H9 (cell line): Measurements from ENCODE around the gene ABCA3. TPM values are rescaled to one million over a fixed set of nuclear protein-coding genes. Genes with fewer than 3 reads are reported as not detected.
A peak's percentile ranks its signal among the peaks of the same experiment; 100 is the strongest.
"Not testable (repeated sequence)": the region's sequence is repeated elsewhere in the genome, so short reads cannot be mapped to it uniquely, and the experiment has no call there.

Experiments
- DNase-seq: peaks from one replicate; pipeline ENCODE4 v3.0.0-alpha.2; 2017
- H2AFZ ChIP-seq: one replicate; pipeline ENCODE4 v1.6.1; 2013; ENCODE audit warnings: mild to moderate bottlenecking, low read length, control low read depth, moderate library complexity
- H2AK5ac ChIP-seq: 2 replicates; pipeline ENCODE4 v1.6.1; 2013; ENCODE audit warnings: low read length, control low read depth, mixed read lengths; ENCODE audit not compliant: insufficient read length
- H2BK120ac ChIP-seq: one replicate; pipeline ENCODE4 v1.6.1; 2013; ENCODE audit warnings: low read depth, mild to moderate bottlenecking, low read length, control low read depth, inconsistent platforms; ENCODE audit not compliant: poor library complexity, severe bottlenecking
- H2BK12ac ChIP-seq: 2 replicates; pipeline ENCODE4 v1.6.1; 2013; ENCODE audit warnings: low read length, control low read depth, mixed read lengths, low read depth; ENCODE audit not compliant: insufficient read length
- H2BK15ac ChIP-seq: 2 replicates; pipeline ENCODE4 v1.6.1; 2013; ENCODE audit warnings: low read depth, low read length, control low read depth
- H2BK20ac ChIP-seq: one replicate; pipeline ENCODE4 v1.6.1; 2013; ENCODE audit warnings: low read depth, mild to moderate bottlenecking, low read length, control low read depth, inconsistent platforms; ENCODE audit not compliant: poor library complexity, severe bottlenecking
- H2BK5ac ChIP-seq: 2 replicates; pipeline ENCODE4 v1.6.1; 2013; ENCODE audit warnings: low read length, control low read depth, mixed read lengths; ENCODE audit not compliant: insufficient read length
- H3K14ac ChIP-seq: 2 replicates; pipeline ENCODE4 v1.6.1; 2013; ENCODE audit warnings: low read length, control low read depth; ENCODE audit not compliant: insufficient read depth
- H3K18ac ChIP-seq: 2 replicates; pipeline ENCODE4 v1.6.1; 2013; ENCODE audit warnings: low read depth, mild to moderate bottlenecking, mixed read lengths, low read length, control low read depth; ENCODE audit not compliant: insufficient read length
- H3K23ac ChIP-seq: 2 replicates; pipeline ENCODE4 v1.6.1; 2013; ENCODE audit warnings: low read length, control low read depth, mixed read lengths, low read depth; ENCODE audit not compliant: insufficient read length
- H3K23me2 ChIP-seq: 2 replicates; pipeline ENCODE4 v1.6.1; 2013; ENCODE audit warnings: low read depth, mild to moderate bottlenecking, mixed read lengths, low read length, control low read depth; ENCODE audit not compliant: insufficient read length, poor library complexity, severe bottlenecking
- H3K27ac ChIP-seq: 2 replicates; pipeline ENCODE4 v1.5.1; 2013; ENCODE audit warnings: low read length, control low read depth, mixed read lengths, low read depth; ENCODE audit not compliant: insufficient read length
- H3K27me3 ChIP-seq: 2 replicates; pipeline ENCODE4 v1.6.1; 2013; ENCODE audit warnings: low read length, control low read depth, inconsistent platforms; ENCODE audit not compliant: insufficient read depth
- H3K4ac ChIP-seq: 2 replicates; pipeline ENCODE4 v1.6.1; 2013; ENCODE audit warnings: low read depth, mild to moderate bottlenecking, control low read depth, inconsistent platforms, low read length, moderate library complexity
- H3K4me1 ChIP-seq: 2 replicates; pipeline ENCODE4 v1.6.1; 2013; ENCODE audit warnings: low read length, control low read depth, inconsistent platforms; ENCODE audit not compliant: insufficient read depth
- H3K4me2 ChIP-seq: 2 replicates; pipeline ENCODE4 v1.6.1; 2013; ENCODE audit warnings: low read length, control low read depth, mixed read lengths; ENCODE audit not compliant: insufficient read length, insufficient read depth
- H3K56ac ChIP-seq: 2 replicates; pipeline ENCODE4 v1.6.1; 2013; ENCODE audit warnings: low read depth, mild to moderate bottlenecking, mixed read lengths, low read length, control low read depth; ENCODE audit not compliant: insufficient read length
- H3K79me1 ChIP-seq: 2 replicates; pipeline ENCODE4 v1.6.1; 2013; ENCODE audit warnings: low read depth, mild to moderate bottlenecking, moderate library complexity, low read length, control low read depth, inconsistent platforms; ENCODE audit not compliant: insufficient read depth, poor library complexity, severe bottlenecking
- H3K79me2 ChIP-seq: 2 replicates; pipeline ENCODE4 v1.6.1; 2013; ENCODE audit warnings: low read length, control low read depth, inconsistent platforms; ENCODE audit not compliant: insufficient read depth
- H3K9ac ChIP-seq: 2 replicates; pipeline ENCODE4 v1.6.1; 2013; ENCODE audit warnings: low read length, control low read depth, mixed read lengths; ENCODE audit not compliant: insufficient read length; ENCODE audit errors: extremely low read depth
- H3K9me3 ChIP-seq: one replicate; pipeline ENCODE4 v1.6.1; 2013; ENCODE audit warnings: low read depth, low read length, inconsistent platforms; ENCODE audit not compliant: control insufficient read depth
- H3T11ph ChIP-seq: one replicate; pipeline ENCODE4 v1.6.1; 2013; ENCODE audit warnings: mild to moderate bottlenecking, low read length, control low read depth, inconsistent platforms
- H4K20me1 ChIP-seq: one replicate; pipeline ENCODE4 v1.6.1; 2013; ENCODE audit not compliant: control insufficient read depth, insufficient read length, insufficient read depth
- H4K5ac ChIP-seq: 2 replicates; pipeline ENCODE4 v1.6.1; 2013; ENCODE audit warnings: low read depth, mild to moderate bottlenecking, mixed read lengths, low read length, control low read depth; ENCODE audit not compliant: insufficient read length
- H4K8ac ChIP-seq: replicated peaks from 2 replicates; pipeline ENCODE4 v1.6.1; 2013; ENCODE audit warnings: low read length, control low read depth, mixed read lengths, low read depth; ENCODE audit not compliant: insufficient read length
- H4K91ac ChIP-seq: 2 replicates; pipeline ENCODE4 v1.6.1; 2013; ENCODE audit warnings: low read depth, mild to moderate bottlenecking, moderate library complexity, mixed read lengths, low read length, control low read depth; ENCODE audit not compliant: insufficient read length
- H3K27ac Mint-ChIP-seq, 3 experiments: 2 replicates in 2 of 3; 3 replicates in 1 of 3; pipeline ENCODE4 v1.8.0; 2020 to 2021; ENCODE audit warnings: mixed read lengths in 3 of 3, mild to moderate bottlenecking in 1 of 3, moderate library complexity in 1 of 3
- H3K27me3 Mint-ChIP-seq: 2 replicates; pipeline ENCODE4 v1.8.0; 2021; ENCODE audit warnings: low read depth, mild to moderate bottlenecking, moderate library complexity, mixed read lengths
- H3K36me3 Mint-ChIP-seq, 3 experiments: 2 replicates in 2 of 3; 3 replicates in 1 of 3; pipeline ENCODE4 v1.8.0; 2020 to 2021; ENCODE audit warnings: low read depth in 3 of 3, mixed read lengths in 3 of 3; ENCODE audit not compliant: insufficient read depth in 1 of 3
- H3K4me1 Mint-ChIP-seq, 2 experiments: 2 replicates each; pipeline ENCODE4 v1.8.0; 2020; ENCODE audit warnings: mixed read lengths in 2 of 2
- H3K4me3 Mint-ChIP-seq, 2 experiments: 2 replicates in 1 of 2; 3 replicates in 1 of 2; pipeline ENCODE4 v1.8.0; 2020 to 2021; ENCODE audit warnings: mild to moderate bottlenecking in 2 of 2, mixed read lengths in 2 of 2, moderate library complexity in 1 of 2
- H3K9me3 Mint-ChIP-seq, 2 experiments: 2 replicates in 1 of 2; 3 replicates in 1 of 2; pipeline ENCODE4 v1.8.0; 2020; ENCODE audit warnings: mild to moderate bottlenecking in 2 of 2, mixed read lengths in 2 of 2, moderate library complexity in 1 of 2
- CTCF ChIP-seq: fragments of 200-600 bp; sonication (generic); conservative IDR thresholded peaks from 3 replicates; pipeline ENCODE4 v1.8.0; 2021; ENCODE audit warnings: antibody characterized with exemption, mild to moderate bottlenecking
- WGBS: extraction: QIAGEN DNeasy Blood & Tissue Kit; methylation state at CpG from one replicate; pipeline ENCODE4 v1.1.7; 2013; ENCODE audit warnings: missing lambda C conversion rate, low lambda C conversion rate, mixed read lengths; ENCODE audit not compliant: insufficient read length; ENCODE audit errors: extremely low coverage; 5-methylcytosine and 5-hydroxymethylcytosine counted together
- total RNA-seq: library from RNA; stranded (reverse); gene quantifications from 2 replicates; pipeline ENCODE4 v1.2.1, GENCODE V29; 2021

ABCA3 gene
- total RNA-seq, 1 experiment from 2014 or later, result 8.0 TPM

GRCh38 chr16:2267913-2268666 lies 72.4 kb downstream of the ABCA3 start, which contains the start of gene RNPS1:
TSS of gene RNPS1 (minus strand) at chr16:2268126. CDS start at chr16:2264643, 3,483 bp downstream.
- Histone ChIP-seq H3K79me2 (peaks cover 39% of the 10 kb centered on the region), H4K8ac (no peak within 1 kb of the TSS), H2BK20ac (no peak within 1 kb of the TSS), H2BK5ac (peak within 1 kb of the TSS; percentile 86), H3K14ac (peak within 1 kb of the TSS; percentile 100), H3K4me2 (peak within 1 kb of the TSS; percentile 47), H3K79me1 (no peaks in the 10 kb centered on the region), H2BK120ac (no peak within 1 kb of the TSS), H3T11ph (no peak within 1 kb of the TSS), H3K9me3 (no peaks in the 10 kb centered on the region), H3K9ac (peak within 1 kb of the TSS; percentile 98), H3K4me1 (peaks cover 2% of the 10 kb centered on the region; the same call in 1 of the 2 replicates), H2AK5ac (no peak within 1 kb of the TSS), H3K23me2 (no peaks in the 10 kb centered on the region), H3K27me3 (no peaks in the 10 kb centered on the region), H3K27ac (peak within 1 kb of the TSS; percentile 62), H2BK12ac (no peak within 1 kb of the TSS), H4K20me1 (no peaks in the 10 kb centered on the region), H3K4ac (peak within 1 kb of the TSS; percentile 33), H4K91ac (no peak within 1 kb of the TSS), H2BK15ac (no peak within 1 kb of the TSS; the same call in 1 of the 2 replicates), H3K18ac (peak within 1 kb of the TSS; percentile 99), H4K5ac (peak within 1 kb of the TSS; percentile 48), H3K56ac (peak within 1 kb of the TSS; percentile 15), H2AFZ (no peak within 1 kb of the TSS), H3K23ac (no peak within 1 kb of the TSS)
- H3K9me3 Mint-ChIP-seq, result no peaks in the 10 kb centered on the region
- TF ChIP-seq CTCF, result no peak
- peak; percentile 96 for DNase-seq
- H3K27me3 Mint-ChIP-seq, result peaks cover 3% of the 10 kb centered on the region; the same call in 1 of the 2 replicates
- peaks cover 26% of the 10 kb centered on the region in 2 experiments for H3K4me1 Mint-ChIP-seq
- peaks cover 23 to 38% (median 35%) of the 10 kb centered on the region in 3 experiments; a peak in 6 of 7 replicates for H3K36me3 Mint-ChIP-seq
- WGBS, result no CpG with 5 or more reads among the region's 88 CpGs
- peak within 1 kb of the TSS; percentile 87 to 90 for H3K4me3 Mint-ChIP-seq
- H3K27ac Mint-ChIP-seq, result peak within 1 kb of the TSS; percentile 98 to 100 (median 99)

- H2BK120ac ChIP-seq, H3K23ac ChIP-seq, H2AK5ac ChIP-seq, H3K9me3 Mint-ChIP-seq, H3K27me3 Mint-ChIP-seq, H3K4me1 ChIP-seq, H3K27me3 ChIP-seq, H2BK15ac ChIP-seq, H3K23me2 ChIP-seq, H3T11ph ChIP-seq, H3K79me1 ChIP-seq, H3K9me3 ChIP-seq, H2AFZ ChIP-seq, H2BK20ac ChIP-seq, H2BK12ac ChIP-seq, H4K8ac ChIP-seq, H4K20me1 ChIP-seq, DNase-seq, H4K91ac ChIP-seq: not testable (repeated sequence)
- Histone ChIP-seq H3K18ac (peak overlapping the region; percentile 95), H3K56ac (peak overlapping the region; percentile 15), H3K9ac (peak overlapping the region; percentile 96), H3K79me2 (peaks cover 39% of the 10 kb centered on the region), H3K14ac (peak overlapping the region; percentile 97), H3K4me2 (peak overlapping the region; percentile 47), H4K5ac (peak overlapping the region; percentile 48), H3K27ac (peak overlapping the region; percentile 62), H3K4ac (peak overlapping the region; percentile 33), H2BK5ac (peak overlapping the region; percentile 86)
- peak overlapping the region; percentile 87 to 90 for H3K4me3 Mint-ChIP-seq
- peak overlapping the region; percentile 98 to 100 (median 99) for H3K27ac Mint-ChIP-seq
- no CpG with 5 or more reads among the region's 54 CpGs for WGBS
- H3K4me1 Mint-ChIP-seq, result peaks cover 26% of the 10 kb centered on the region in 2 experiments
- peaks cover 29 to 44% (median 40%) of the 10 kb centered on the region in 3 experiments; a peak in 6 of 7 replicates for H3K36me3 Mint-ChIP-seq
Observed at GRCh38 chr16:2267505-2267912, 73.0 kb downstream of the ABCA3 start.
